ENCODE data around the gene GART.

Gene GART

DNA sequence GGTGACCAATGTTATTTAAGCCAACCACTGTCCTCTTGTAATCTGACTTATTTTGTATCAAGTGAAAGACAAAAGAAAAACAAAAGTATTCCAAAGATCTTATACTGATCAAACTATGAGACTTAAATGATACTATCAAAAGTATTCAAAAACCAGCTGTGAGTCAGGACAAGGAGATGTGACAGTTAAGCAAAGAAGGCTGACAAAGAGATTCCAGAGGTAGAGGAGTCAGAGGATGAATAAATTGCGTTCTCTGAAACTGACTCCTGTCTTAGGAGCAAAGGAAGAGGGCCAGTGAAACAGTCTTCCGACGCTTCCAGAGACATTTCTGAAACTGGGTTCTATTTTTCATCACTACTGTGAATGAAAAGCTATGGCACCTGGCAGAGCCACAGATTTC is 83.1 kb downstream of the GART start:
- no peak for DNase-seq

DNA sequence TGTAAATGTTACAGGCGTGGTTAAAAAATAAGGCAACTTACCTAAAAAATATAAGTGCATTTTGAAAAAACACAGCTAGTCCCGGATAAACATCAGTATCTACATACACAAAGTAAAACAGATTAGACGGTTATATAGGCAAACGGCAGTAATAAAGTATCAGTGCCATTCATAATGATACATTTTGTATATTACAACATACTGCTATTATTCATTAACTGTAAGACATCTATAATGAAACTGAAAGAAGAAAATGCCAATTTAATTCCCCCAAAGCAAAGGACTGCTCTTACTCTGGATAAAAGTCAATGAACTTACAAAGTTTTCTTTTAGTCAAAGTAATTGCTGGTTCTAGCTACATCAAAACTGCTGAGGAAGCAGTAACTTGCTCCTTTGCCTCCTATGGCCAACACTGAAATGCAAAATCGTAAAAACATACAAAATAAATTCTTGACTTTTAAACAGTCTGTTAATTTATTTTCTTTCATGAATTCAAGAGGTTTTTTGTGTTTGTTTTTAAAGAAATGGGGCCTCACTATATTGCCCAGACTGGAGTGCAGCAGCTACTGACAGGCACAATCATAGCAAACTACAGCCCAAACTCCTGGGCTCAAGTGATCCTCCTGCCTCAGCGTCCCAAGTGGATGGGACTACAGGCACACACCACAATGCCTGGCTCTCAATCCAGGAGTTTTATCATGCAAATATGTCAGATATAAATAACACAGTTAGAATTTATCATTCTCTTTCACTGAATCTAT is 86.1 kb downstream of the GART start:
- no peak for DNase-seq

Measured in GOT3 (cell line).